BJ (cell line): ENCODE results near the gene CHSY1. TPM values are rescaled to one million over a fixed set of nuclear protein-coding genes. Genes with fewer than 3 reads are reported as not detected.
A peak's percentile ranks its signal among the peaks of the same experiment; 100 is the strongest.

Experiments
- CTCF ChIA-PET: fragments of 350-600 bp; formaldehyde crosslinking; extraction: SDS; loops from one replicate; lab custom pipeline; 2021; ENCODE audit warnings: antibody characterized with exemption, inconsistent platforms; lab: Yijun Ruan, JAX
- POLR2A ChIA-PET: fragments of 300-600 bp; sonication (Branson Sonifier 250); formaldehyde crosslinking; extraction: SDS; loops from one replicate; lab custom pipeline; 2021; ENCODE audit warnings: antibody characterized with exemption; lab: Charles Lee
- DNase-seq: peaks from one replicate; pipeline ENCODE4 v3.0.0-alpha.2; 2011; ENCODE audit warnings: low read depth
- H3K27me3 ChIP-seq: 2 replicates; pipeline ENCODE4 v1.6.0; 2011; ENCODE audit warnings: low read length; ENCODE audit not compliant: control insufficient read depth, insufficient read depth
- H3K36me3 ChIP-seq: 2 replicates; pipeline ENCODE4 v1.5.1; 2011; ENCODE audit warnings: low read length; ENCODE audit not compliant: control insufficient read depth, insufficient read depth
- H3K4me3 ChIP-seq: 2 replicates; pipeline ENCODE4 v1.5.1; 2011; ENCODE audit warnings: low read depth, mild to moderate bottlenecking, control low read depth, low read length
- polyA plus RNA-seq: library from polyadenylated mRNA; depleted of rRNA; stranded (reverse); fragments of >200 nt; gene quantifications from 2 replicates; pipeline ENCODE4 v1.2.3, GENCODE V29; 2011
- TF ChIP-seq, protein P1 (sequence below): IDR thresholded peaks from 2 replicates; pipeline ENCODE4 v1.5.1; 2011; ENCODE audit warnings: low read depth, mild to moderate bottlenecking, control low read depth, inconsistent platforms, low read length, moderate library complexity; ENCODE audit not compliant: insufficient read depth

The CHSY1 gene
- polyA plus RNA-seq, 1 experiment: 17.7 TPM

GRCh38 chr15:101181349-101181748 is 70.5 kb downstream of the CHSY1 start:
- Histone ChIP-seq H3K4me3 (no peak overlapping the region), H3K36me3 (peaks cover 1% of the 10 kb centered on the region; the same call in 1 of the 2 replicates), H3K27me3 (no peaks in the 10 kb centered on the region)
- TF ChIP-seq, protein P1, sequence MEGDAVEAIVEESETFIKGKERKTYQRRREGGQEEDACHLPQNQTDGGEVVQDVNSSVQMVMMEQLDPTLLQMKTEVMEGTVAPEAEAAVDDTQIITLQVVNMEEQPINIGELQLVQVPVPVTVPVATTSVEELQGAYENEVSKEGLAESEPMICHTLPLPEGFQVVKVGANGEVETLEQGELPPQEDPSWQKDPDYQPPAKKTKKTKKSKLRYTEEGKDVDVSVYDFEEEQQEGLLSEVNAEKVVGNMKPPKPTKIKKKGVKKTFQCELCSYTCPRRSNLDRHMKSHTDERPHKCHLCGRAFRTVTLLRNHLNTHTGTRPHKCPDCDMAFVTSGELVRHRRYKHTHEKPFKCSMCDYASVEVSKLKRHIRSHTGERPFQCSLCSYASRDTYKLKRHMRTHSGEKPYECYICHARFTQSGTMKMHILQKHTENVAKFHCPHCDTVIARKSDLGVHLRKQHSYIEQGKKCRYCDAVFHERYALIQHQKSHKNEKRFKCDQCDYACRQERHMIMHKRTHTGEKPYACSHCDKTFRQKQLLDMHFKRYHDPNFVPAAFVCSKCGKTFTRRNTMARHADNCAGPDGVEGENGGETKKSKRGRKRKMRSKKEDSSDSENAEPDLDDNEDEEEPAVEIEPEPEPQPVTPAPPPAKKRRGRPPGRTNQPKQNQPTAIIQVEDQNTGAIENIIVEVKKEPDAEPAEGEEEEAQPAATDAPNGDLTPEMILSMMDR: no peak
- DNase-seq: no peak
- POLR2A ChIA-PET: no interaction called here
- CTCF ChIA-PET: interaction anchor here (1.0 to 1.4 kb wide), 2 partner anchors 9 to 11 kb away, joined by 3 to 4 read pairs; no protein-coding TSS in a partner anchor

DNA sequence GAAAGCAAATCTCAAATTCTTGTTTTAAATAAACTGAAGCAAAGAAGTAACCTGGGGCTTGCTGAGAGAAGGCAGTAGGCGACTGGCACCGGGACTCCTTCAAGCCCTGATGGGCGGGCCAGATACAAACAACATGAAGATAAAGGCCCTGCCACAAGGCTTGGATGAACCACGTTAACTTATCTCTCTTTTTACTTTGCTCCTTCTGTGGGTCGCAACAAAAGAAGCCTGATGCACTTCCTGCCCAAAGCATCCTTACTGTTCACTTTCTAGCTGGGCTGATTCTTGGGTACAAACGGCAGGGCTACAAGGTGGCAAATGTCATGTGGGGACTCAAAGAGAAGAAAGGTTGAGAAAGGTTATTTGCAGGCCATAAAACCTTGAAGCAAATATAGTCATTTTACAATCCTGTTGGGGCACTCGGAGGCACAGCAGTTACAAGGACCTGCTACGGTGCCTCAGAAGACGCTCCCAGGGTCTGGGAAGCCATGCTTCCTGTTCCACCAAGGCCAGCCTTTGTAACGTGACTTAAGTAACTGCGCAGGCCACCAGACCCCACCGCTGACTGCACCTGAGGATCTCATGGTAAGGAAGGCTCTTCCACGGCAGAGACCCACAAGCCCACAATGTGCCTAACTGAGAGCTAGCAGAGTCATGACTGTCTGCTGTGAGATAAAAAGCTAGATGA is 71.1 kb downstream of the CHSY1 start:
- TF ChIP-seq, protein P1: no peak
- Histone ChIP-seq H3K27me3 (no peaks in the 10 kb centered on the region), H3K4me3 (no peak overlapping the region), H3K36me3 (peaks cover 1% of the 10 kb centered on the region; the same call in 1 of the 2 replicates)
- CTCF ChIA-PET: interaction anchor here (1.0 to 1.4 kb wide), 2 partner anchors 9 to 11 kb away, joined by 3 to 4 read pairs; no protein-coding TSS in a partner anchor
- POLR2A ChIA-PET: no interaction called here
- no peak for DNase-seq

- ChIA-PET CTCF (interaction anchor here (0.7 to 0.8 kb wide), 2 partner anchors 9 to 25 kb away, joined by 3 read pairs; no protein-coding TSS in a partner anchor), POLR2A (interaction anchor here (0.5 kb wide), 1 partner anchor 324 kb away, joined by 3 read pairs; no protein-coding TSS in a partner anchor)
- no peaks in the 10 kb centered on the region for H3K27me3 ChIP-seq
- TF ChIP-seq, protein P1: no peak
- peak; percentile 89 for DNase-seq
- peaks cover 1% of the 10 kb centered on the region; the same call in 1 of the 2 replicates for H3K36me3 ChIP-seq
- H3K4me3 ChIP-seq: no peak overlapping the region
Observed at GRCh38 chr15:101179341-101180153, 72.3 kb downstream of the CHSY1 start.

DNA sequence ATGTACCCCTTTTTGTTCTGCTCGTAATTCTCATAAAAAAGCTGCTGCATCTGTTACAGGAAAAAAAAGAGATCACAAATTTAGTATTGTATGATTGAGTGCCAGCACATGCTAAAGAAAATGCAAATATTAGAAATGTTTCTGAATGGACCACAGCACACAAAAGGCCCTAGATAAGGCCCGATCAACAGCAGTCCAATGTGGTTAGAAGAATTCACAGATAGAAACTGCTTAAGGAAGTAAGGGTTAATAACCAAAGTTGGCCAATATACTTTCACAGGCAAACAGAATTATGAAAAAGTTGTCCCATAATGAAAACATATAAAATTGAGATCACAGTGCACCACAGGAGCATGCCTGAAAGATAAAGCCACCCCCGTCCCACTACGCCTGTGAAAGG is 72.9 kb downstream of the CHSY1 start:
- CTCF ChIA-PET: interaction anchor here (0.7 to 0.8 kb wide), 2 partner anchors 8 to 26 kb away, joined by 3 read pairs; no protein-coding TSS in a partner anchor

More for the DNA sequence above, 72.9 kb downstream of the CHSY1 start:
- Histone ChIP-seq H3K36me3 (peaks cover 1% of the 10 kb centered on the region), H3K4me3 (no peak overlapping the region), H3K27me3 (no peaks in the 10 kb centered on the region)
- DNase-seq: no peak
- POLR2A ChIA-PET: no interaction called here
- TF ChIP-seq, protein P1: no peak
